Stimulated activated CD8-positive, alpha-beta memory T cell treated with anti-CD3 and anti-CD28 coated beads, Interleukin-7, amount 100 ng/mL, for 24 hours (primary cell): ENCODE measurements around the gene RBBP8.
"Not testable (repeated sequence)": the region's sequence is repeated elsewhere in the genome, so short reads cannot be mapped to it uniquely, and the experiment has no call there.

ENCODE experiments used
- DNase-seq: peaks from one replicate; pipeline ENCODE4 v3.0.0-alpha.2; 2020; ENCODE audit warnings: low read depth

RBBP8 gene

DNA sequence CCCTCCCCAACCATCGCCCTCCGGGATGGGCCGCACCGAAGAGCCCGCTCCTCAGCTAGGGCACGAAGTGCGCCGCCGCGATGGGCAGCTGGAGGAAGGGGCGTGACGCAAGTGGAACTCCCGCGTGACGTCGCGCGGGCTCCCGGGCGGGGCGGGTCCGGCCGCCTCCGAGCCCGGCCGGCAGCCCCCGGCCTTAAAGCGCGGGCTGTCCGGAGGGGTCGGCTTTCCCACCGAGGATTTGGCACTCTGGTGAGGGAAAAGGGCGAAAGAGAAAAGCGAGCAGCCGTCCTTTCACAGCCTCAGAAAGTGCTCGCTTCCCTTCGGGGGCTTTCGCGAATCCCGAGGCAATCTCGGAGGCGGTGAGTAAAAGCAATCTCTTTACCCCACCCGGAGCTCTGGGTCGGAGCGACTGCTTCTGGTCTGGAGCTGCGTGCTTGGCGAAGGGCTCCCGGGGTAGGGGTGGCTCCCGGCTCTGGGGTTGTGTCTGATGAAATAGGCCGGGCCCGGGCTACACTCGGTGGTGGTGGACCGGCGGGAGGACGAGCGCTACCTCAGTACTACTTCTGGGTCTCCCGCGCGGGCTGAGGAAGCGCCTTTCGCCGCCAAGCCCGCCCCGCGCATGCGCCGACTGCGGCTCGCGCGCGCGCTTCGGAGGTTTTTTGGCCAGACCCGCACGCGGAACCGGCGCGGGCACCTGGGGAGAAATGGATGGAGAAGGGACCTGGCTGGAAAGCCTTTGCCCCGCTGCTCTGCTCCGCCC is at the start of gene RBBP8:
RBBP8 (plus strand) TSS at position 123 of the 760 bp plus-strand sequence. CDS start 3,524 bp downstream, outside the sequence.
- DNase-seq = peak; percentile 67

DNA sequence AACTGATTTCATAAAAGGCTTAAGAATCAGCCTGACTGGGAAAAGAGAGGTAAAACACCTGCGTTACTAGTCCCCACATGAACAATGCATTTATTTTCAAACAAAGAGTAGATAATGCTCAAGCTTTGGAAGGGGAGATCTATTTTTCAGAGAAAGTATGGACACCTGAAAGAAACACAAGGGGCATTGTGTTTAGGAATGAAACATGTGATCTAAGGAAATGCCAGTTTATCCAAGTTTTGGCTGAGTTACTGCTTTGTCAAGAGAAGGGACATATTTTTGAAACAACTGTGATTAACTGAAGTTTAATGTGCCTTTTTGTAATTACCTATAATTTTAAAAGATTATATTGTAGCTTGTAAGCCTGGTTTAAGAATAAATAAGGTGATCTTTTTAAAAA is 49.3 kb upstream of the RBBP8 start:
- DNase-seq = no peak

DNA sequence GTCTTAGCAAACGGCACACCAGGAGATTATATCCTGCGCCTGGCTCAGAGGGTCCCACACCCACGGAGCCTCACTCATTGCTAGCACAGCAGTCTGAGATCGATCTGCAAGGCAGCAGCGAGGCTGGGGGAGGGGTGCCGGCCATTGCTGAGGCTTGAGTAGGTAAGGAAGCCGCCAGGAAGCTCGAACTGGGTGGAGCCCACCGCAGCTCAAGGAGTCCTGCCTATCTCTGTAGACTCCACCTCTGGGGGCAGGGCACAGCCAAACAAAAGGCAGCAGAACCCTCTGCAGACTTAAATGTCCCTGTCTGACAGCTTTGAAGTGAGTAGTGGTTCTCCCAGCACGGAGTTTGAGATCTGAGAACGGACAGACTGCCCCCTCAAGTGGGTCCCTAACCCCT is 47.4 kb upstream of the RBBP8 start:
- not testable (repeated sequence) for DNase-seq

DNA sequence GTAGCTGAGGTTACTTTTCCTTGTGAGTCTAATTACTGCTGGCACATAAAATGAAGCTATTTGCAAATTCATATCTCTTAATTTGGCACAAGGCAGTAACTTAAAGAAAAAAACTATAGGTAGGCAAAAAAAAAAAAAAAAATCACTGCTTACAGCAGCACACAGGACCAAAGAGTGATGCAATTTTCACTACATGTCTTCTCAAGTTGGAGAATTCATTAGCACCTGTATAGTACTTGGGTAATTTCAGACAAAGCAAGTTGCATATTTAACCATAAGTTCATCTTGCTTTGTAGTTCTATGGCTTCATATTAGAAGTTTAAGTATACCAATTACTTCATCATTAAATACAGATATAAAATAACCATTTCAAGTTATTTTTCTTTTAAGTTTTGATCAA is 33.7 kb upstream of the RBBP8 start:
- no peak for DNase-seq

DNA sequence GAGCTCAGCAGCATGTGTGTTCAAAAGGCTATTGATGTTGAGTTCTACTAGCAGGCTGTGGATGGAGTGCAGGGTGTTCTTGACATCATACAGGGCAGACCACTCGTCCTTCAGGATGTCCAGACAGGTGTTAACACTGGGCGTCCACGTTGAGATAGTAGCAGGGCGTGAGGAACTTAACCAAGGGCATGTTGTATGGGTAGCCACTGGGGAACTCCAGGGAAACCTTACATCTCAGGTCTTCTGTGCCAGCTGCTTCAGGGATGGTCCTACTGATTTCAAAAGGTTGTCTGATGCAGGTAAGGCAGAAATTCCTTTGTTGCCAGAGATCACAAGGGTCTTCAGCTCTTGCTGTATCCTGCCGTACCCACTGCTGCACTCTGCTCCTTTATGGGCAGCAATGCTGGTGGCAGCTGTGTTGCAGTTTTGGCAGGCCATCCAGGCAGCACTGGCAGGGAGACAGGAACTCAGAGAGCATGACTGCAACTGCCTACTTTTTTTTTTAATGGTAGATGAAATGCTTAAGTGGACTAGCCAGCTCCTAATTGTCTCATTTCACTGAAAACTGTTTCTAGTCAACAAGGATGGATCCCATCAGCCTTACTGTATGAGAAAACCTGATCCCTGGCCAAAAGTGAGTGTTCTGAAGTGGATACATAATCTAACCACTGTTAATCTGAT is 32.4 kb upstream of the RBBP8 start:
- DNase-seq = no peak

DNA sequence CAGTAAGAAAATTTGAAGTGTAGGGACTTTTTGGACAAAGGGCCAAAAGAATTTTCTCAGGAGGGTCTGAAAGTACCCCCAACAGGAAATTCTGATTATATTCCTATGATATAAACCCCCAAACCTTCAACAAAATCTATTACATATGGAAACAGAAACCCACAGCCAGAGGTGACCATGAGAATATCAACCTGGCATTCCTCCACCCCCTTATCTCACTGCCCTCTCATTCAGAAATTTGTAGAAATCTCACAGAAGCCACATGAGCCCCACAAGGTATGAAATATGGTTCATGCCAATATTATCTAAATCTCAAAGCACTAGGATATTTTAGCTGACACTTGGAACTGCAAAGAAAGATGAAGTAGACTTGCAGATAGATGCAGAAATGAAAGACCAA is 31.0 kb upstream of the RBBP8 start:
- DNase-seq = no peak

DNA sequence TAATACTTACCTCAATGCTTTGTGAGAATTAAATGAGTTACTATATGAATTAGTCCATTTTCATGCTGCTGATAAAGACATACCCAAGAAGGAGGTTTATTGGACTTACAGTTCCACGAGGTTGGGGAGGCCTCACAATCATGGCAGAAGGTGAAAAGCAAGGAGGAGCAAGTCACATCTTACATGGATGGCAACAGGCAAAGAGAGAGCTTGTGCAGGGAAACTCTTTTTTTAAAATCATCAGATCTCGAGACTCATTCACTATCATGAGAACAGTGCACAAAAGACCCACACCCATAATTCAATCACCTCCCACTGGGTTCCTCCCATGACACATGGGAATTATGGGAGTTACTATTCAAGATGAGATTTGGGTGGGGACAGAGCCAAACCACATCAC is 29.9 kb upstream of the RBBP8 start:
- not testable (repeated sequence) for DNase-seq

DNA sequence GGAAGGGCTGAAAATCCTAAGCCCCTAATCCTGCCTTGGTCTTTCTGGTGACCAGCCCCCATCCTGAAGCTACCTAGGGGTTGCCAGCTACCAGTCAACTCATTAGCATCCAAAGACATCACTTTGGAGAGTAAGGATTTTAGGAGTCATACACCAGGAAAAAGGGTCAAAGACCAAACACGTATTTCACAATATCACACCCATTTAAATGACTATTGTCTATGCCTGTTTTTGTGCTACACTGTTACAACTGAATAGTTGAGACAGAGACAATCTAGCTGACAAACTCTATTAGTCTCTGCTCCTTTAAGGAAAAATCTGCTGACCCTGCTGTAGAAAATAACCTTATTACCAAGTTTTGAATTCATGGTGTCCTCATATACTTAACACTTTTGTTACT is 21.0 kb upstream of the RBBP8 start:
- no peak for DNase-seq

DNA sequence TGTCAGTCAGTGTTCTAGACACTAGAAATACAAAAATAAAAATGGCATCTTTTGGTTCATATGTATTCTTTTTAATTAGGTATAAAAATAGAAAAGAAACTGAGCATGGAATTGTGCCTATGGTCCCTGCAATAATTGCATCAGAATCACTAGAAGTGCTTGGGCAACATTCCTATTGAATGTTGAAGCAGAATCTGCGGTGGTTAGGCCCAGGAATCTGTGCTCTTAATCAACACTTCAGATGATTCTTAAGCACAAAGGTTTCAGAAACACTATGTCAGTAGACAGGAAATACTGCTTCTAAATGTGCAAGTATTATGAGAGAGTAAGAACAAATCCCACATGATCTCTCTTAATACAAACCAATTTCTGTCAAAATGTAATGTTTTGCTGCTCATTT is 20.3 kb upstream of the RBBP8 start:
- DNase-seq = no peak

DNA sequence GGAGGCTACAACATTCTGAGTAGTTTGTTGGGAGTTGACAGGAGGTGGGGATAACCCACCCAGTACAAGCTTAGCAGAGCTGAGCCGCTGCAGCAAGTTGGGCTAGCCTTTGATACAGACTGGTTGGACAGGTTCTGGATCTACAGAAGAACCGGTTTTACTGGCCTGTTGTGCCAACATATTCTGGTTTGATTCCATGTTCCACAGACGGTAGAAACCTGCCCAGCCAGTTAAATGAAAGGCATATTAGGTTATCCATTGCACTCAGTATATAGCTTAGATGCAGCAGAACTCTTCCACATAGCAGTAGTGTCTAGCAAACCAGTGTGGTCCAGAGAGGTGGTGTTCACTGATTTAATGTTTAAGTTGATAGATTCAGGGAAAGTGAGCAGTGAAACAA is 19.3 kb upstream of the RBBP8 start:
- no peak for DNase-seq

DNA sequence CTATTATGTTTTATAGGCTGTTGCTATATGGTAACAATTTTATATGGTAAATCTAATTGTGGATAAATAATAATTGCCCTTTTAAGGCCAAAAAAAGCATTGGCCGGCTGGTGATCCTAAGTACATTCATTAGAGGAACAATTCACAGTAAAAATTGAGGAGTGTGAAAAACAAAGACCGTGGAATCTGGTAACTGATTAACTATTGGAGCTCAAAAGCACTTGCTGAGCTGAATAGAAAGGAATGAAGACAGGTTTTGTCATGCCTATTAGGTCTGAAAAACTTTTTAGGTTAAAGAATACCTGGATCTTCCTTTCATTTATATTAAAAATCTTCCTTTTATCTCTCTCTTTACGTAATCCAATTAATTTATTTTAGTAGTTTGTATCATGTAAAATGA is 18.5 kb upstream of the RBBP8 start:
- no peak for DNase-seq

DNA sequence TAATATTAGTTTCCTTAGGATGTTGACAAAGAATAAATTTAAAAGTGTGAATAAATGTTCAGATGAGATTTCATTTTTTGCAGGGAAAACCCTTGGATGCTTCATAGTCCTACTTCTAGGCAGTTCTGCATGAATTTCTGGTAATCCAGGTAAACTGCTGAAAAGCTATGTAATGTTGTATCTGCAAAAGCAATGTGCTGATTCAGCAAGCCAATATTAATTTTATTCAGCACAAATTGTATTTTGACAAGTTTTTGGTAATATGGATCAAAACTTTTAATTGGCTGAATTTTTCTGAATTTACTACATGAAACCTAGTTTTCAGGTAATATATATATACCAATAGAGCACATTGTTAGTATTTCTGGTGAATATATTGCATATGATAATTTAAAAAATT is 17.8 kb upstream of the RBBP8 start:
- no peak for DNase-seq

DNA sequence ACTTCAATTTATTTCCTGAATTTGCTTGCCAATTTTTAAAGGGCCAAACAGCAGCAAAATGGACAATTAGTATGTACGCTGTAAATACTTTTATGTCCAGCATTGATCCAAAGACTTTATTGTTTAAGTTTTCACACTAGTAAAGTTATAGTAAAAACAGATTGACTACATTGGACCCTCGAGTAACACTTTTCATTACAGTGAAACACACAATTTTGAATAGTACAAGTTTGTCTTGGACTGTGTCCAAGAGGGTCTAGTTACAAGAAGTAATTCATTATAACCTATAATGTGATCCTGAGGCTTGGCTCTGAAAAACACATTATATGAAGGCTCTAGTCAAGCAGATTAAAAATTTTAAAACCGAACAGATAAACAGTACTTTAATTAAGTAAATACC is 11.4 kb upstream of the RBBP8 start:
- no peak for DNase-seq

DNA sequence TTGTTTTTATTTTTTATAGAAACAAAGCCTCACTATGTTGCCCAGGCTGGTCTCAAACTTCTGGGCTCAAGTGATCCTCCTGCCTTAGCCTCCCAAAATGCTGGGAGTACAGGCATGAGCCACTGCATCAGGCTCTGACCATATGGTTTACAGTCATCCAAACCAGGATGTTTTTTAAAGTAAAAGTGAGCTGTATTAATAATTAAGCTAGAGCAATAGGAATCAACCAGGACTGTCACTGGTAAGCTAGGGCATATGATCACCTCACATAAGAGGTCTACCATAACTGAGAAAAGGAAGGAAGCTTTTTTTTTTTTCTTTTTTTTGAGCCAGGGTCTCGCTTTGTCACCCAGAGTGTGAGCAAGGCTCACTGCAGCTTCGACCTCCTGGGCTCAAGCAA is 8.5 kb upstream of the RBBP8 start:
- DNase-seq = no peak

DNA sequence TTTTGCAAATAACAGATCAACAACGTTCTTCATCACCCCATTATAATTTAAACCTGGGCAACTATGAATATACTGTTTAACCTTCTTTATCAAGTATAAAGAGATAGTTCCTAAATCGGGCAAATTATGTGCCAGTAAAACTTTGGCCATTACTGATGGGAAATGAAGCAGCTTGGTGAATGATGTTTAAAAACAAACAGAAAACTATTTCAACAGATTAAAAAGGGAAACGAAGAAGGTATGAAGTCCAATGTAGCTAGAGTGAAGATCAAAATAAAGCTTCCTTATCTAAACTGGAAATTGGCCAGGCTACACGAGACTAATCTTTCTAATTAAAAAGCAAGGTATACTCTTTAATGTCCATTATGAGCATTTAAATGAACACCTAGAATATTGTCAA is 6.7 kb upstream of the RBBP8 start:
- DNase-seq = no peak

DNA sequence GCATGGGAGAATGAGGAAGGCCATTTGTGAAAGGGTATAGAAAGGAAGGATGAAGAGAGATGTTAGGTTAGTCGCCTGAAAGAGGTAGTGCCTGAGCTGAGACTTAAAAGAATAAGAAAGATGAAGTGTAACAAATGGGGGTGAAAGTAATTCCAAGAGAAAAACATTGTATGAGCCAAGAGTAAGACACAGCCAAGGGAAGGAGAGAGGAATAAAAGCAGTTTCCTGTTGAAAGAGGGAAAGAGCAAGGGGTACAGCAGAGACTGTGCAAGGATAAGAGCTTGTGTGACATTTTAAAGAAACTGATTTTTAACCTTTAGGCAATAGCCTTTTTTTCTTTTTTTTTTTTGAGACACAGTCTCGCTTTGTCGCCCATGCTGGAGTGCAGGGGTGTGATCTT is 4.8 kb upstream of the RBBP8 start:
- no peak for DNase-seq

DNA sequence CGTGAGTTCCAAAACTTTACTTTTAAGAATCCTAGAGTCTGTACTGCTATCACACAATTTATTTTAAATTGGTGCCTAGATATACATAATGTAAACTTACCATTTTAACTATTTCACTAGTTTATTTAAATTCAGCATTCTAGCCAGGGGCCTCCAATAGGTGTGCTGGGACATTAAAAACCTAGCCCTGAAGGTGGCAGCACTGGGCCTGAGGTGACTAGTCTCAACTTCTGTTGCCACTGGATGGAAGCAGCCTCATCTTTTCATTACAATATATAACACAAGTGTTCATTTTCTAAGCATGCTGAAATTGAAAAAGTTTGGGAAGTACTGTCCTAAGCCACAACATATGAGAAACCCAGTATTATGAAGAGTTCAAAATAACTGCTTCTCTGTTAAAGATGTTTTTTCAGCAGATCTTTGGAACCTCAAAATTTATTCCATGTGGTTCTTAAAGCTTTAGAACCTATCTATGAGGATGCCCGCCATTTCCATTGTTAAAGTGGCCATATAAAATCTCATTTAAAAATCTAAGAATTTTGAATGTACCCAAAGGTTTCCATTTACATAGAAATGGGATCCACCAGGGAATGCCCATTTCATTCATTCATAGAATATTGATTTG is 2.9 kb upstream of the RBBP8 start:
- peak; percentile 78 for DNase-seq

DNA sequence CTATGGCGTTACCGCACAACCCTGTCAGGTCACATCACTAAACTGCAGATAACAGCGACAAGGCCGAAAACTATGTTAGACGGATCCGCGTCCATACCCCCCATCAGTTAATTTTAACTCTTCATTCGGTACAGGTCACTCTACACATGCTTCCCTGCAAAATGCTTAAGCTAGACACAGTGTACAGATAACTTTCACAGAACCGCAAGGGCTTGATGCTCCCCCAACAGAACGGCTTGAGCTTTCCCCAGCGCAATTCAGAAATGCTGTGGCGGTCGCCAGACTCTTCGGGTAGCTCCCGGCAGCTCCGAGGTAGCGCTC is 283 bp upstream of the RBBP8 start:
- no peak for DNase-seq

DNA sequence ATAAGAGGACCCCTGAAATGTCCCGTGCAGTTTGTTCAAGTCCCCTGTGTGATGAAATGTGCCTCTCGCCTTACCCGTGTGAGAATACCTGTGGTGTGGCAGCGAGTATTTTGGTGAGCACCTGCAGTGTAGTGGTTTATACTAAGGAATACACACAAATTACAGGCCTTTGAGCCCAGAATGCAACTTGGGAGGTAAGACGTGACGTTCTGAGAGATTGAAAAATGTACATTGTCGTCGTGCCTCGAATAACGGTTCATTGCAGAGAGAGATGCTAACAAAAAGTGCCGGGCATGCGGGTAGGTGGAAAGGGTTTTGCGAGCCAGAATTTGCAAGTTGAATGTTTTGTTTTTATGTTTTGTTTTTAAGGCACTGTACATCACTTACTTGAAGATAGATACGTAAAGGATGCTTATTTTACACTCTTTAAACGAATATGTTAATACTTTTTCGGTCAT is 867 bp downstream of the RBBP8 start:
- no peak for DNase-seq

DNA sequence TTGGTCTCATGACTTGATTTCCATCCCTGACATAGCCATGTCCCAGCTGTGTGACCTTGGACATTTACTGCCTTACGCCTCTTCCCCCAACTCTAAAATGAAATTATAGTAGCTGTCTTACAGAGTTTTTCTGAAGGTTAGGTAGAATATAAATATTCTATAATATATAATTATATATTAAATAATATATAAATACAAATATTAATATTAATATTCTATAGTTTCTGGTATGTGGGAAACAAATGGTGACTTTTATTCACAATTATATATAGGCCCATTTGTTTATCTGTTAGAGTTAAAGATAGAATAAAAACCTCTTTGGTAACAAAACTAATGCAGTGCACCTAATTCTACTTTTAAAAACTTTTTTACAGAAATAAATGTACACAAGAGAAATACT is 1.7 kb downstream of the RBBP8 start:
- DNase-seq = no peak

DNA sequence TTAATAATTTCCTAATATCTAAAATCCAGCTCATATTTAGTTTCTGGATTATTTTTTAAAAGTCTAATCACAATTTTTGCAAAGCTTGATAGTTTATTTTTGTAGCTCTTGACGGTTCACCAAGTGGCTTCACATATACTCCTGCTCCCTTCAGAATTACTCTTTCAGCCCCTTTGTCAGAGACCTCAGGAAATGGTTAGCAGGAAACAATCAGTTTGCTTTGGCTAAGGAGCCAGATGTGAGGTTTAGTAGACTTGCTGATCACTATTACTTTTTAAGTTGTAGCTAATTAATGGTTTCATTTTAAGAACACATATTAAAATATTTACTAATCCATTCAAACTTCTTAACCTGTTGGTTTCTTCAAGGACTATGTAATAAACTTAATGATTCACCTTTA is 2.3 kb downstream of the RBBP8 start:
- DNase-seq = no peak

DNA sequence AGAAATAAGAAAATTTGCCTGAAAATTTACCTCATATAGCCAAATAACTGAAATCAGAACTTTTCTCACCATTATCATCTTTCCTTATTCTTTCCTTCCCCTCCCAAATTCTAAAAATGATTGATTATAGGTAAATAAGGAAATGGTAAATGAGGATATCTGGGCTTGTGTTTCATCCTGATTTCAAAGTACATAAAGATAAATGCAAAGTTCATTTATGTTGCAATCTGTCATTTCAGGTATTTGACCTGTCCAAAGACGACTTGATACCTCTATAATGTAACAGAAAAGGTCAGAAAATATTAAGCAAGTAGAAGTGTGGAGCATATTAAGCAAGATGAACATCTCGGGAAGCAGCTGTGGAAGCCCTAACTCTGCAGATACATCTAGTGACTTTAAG is 3.4 kb downstream of the RBBP8 start:
- no peak for DNase-seq

DNA sequence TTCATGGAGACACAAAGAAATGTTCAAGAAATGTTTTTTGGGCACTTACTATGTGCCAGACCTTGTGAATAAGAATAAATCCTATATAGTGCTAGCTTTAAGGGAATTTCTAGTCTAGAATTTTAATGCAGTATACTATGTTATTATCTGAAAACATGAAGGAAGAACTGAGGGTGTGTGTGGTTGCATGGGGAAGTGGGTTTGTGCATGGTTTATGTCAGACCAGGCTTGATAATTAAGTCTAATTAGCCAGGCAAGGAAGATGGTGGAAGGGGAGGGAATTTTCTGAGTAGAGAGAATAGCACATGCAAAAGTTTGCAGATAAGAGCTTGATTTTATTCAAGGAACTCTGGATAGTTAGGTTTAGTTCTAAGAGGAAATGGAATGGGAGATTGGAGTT is 6.5 kb downstream of the RBBP8 start:
- no peak for DNase-seq

DNA sequence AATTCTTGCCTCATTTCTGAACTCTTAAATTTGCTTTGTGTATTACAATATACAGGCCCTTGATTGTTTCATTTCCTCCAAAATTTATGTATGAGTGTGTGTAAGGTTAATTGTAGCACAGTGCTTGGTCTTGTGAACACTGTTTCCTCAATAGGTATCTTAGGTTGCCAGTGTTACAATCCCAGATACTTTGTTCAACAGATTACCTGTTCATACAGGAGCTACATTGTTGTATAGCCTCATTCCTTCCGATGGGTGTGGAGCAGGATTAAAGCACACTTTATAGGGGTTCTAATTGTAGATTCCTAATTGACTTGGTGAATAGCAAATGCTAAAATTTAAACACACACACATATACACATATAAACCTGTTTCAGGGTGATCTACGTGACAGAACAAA is 10.7 kb downstream of the RBBP8 start:
- no peak for DNase-seq
